ENCODE measurements around the gene CCT6B.

Gene CCT6B

GRCh38 chr17:34883106-34884000, 77.9 kb downstream of the CCT6B start:
- no peak for DNase-seq (ENCODE audit: low read depth)

- DNase-seq (ENCODE audit: low read depth), result no peak
These were observed 82.1 kb downstream of the CCT6B start for GRCh38 chr17:34879146-34879545.
